ENCODE measurements around the gene SKAP2. TPM values are rescaled to one million over a fixed set of nuclear protein-coding genes. Genes with fewer than 3 reads are reported as not detected.

SKAP2 gene
- total and polyA plus RNA-seq, 2 experiments from 2014 or later: 2.5 to 4.4 TPM

DNA sequence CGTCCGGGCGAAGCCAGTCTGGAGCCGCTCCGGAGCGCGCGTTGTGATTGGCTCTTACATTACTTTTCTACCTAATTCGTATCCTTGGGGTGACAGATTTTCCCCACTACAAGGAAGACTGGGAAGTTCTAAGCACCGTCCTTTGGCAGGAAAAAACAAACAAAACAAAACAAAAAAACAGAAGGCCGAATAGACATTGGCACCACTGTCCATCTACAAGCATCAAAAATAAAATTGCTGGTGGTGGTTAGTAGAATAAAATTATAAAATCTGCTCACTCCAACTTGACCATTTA lies 651 bp upstream of the SKAP2 start:
- peak; percentile 68 for ATAC-seq
- H3K4me1 ChIP-seq (ENCODE audit: insufficient read depth): peaks cover 8% of the 10 kb centered on the region
- H3F3A ChIP-seq (replicated peaks; ENCODE audit: low read depth): no peaks in the 10 kb centered on the region
- DNase-seq (ENCODE audit: low spot score): peak; percentile 80
- peak overlapping the region; percentile 74 for H3K4me2 ChIP-seq
- no peaks in the 10 kb centered on the region for H3K36me3 ChIP-seq (ENCODE audit: insufficient read depth)
- H4K20me1 ChIP-seq (replicated peaks; ENCODE audit: insufficient read depth): peaks cover 9% of the 10 kb centered on the region
- H3K9me3 Mint-ChIP-seq: no peaks in the 10 kb centered on the region; the same call in 2 of the 3 replicates
- peaks cover 3% of the 10 kb centered on the region for H3K27me3 Mint-ChIP-seq (ENCODE audit: insufficient read depth, low read depth, poor library complexity)
- TF ChIP-seq ETS1 (IDR thresholded peaks at IDR 0.05): no peak
- no peak for TF ChIP-seq CTCF (conservative IDR thresholded peaks at IDR 0.05; ENCODE audit: low read depth in 2 of 2)
- no peak for TF ChIP-seq ZNF331 (CRISPR knock-in tag; IDR thresholded peaks at IDR 0.05; ENCODE audit: low read depth)
- no peak for TF ChIP-seq EZH2phosphoT487 (IDR thresholded peaks at IDR 0.05; ENCODE audit: unreplicated experiment)
- TF ChIP-seq, protein P1, sequence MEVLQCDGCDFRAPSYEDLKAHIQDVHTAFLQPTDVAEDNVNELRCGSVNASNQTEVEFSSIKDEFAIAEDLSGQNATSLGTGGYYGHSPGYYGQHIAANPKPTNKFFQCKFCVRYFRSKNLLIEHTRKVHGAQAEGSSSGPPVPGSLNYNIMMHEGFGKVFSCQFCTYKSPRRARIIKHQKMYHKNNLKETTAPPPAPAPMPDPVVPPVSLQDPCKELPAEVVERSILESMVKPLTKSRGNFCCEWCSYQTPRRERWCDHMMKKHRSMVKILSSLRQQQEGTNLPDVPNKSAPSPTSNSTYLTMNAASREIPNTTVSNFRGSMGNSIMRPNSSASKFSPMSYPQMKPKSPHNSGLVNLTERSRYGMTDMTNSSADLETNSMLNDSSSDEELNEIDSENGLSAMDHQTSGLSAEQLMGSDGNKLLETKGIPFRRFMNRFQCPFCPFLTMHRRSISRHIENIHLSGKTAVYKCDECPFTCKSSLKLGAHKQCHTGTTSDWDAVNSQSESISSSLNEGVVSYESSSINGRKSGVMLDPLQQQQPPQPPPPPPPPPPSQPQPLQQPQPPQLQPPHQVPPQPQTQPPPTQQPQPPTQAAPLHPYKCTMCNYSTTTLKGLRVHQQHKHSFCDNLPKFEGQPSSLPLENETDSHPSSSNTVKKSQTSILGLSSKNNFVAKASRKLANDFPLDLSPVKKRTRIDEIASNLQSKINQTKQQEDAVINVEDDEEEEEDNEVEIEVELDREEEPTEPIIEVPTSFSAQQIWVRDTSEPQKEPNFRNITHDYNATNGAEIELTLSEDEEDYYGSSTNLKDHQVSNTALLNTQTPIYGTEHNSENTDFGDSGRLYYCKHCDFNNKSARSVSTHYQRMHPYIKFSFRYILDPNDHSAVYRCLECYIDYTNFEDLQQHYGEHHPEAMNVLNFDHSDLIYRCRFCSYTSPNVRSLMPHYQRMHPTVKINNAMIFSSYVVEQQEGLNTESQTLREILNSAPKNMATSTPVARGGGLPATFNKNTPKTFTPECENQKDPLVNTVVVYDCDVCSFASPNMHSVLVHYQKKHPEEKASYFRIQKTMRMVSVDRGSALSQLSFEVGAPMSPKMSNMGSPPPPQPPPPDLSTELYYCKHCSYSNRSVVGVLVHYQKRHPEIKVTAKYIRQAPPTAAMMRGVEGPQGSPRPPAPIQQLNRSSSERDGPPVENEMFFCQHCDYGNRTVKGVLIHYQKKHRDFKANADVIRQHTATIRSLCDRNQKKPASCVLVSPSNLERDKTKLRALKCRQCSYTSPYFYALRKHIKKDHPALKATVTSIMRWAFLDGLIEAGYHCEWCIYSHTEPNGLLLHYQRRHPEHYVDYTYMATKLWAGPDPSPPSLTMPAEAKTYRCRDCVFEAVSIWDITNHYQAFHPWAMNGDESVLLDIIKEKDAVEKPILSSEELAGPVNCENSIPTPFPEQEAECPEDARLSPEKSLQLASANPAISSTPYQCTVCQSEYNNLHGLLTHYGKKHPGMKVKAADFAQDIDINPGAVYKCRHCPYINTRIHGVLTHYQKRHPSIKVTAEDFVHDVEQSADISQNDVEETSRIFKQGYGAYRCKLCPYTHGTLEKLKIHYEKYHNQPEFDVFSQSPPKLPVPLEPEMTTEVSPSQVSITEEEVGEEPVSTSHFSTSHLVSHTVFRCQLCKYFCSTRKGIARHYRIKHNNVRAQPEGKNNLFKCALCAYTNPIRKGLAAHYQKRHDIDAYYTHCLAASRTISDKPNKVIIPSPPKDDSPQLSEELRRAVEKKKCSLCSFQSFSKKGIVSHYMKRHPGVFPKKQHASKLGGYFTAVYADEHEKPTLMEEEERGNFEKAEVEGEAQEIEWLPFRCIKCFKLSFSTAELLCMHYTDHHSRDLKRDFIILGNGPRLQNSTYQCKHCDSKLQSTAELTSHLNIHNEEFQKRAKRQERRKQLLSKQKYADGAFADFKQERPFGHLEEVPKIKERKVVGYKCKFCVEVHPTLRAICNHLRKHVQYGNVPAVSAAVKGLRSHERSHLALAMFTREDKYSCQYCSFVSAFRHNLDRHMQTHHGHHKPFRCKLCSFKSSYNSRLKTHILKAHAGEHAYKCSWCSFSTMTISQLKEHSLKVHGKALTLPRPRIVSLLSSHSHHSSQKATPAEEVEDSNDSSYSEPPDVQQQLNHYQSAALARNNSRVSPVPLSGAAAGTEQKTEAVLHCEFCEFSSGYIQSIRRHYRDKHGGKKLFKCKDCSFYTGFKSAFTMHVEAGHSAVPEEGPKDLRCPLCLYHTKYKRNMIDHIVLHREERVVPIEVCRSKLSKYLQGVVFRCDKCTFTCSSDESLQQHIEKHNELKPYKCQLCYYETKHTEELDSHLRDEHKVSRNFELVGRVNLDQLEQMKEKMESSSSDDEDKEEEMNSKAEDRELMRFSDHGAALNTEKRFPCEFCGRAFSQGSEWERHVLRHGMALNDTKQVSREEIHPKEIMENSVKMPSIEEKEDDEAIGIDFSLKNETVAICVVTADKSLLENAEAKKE (CRISPR knock-in tag; IDR thresholded peaks at IDR 0.05): no peak
- no peak for TF ChIP-seq POLR2AphosphoS5 (IDR thresholded peaks at IDR 0.05; ENCODE audit: low read depth)
- no peak for TF ChIP-seq CREB1 (CRISPR knock-in tag; IDR thresholded peaks at IDR 0.05; ENCODE audit: low read depth)
- no peak for TF ChIP-seq STAT1 (IDR thresholded peaks at IDR 0.05; ENCODE audit: unreplicated experiment)
- TF ChIP-seq JUNB (IDR thresholded peaks at IDR 0.05; ENCODE audit: unreplicated experiment): no peak
- no peak for TF ChIP-seq NANOG (IDR thresholded peaks at IDR 0.05; ENCODE audit: borderline replicate concordance)
- TF ChIP-seq, protein P2, sequence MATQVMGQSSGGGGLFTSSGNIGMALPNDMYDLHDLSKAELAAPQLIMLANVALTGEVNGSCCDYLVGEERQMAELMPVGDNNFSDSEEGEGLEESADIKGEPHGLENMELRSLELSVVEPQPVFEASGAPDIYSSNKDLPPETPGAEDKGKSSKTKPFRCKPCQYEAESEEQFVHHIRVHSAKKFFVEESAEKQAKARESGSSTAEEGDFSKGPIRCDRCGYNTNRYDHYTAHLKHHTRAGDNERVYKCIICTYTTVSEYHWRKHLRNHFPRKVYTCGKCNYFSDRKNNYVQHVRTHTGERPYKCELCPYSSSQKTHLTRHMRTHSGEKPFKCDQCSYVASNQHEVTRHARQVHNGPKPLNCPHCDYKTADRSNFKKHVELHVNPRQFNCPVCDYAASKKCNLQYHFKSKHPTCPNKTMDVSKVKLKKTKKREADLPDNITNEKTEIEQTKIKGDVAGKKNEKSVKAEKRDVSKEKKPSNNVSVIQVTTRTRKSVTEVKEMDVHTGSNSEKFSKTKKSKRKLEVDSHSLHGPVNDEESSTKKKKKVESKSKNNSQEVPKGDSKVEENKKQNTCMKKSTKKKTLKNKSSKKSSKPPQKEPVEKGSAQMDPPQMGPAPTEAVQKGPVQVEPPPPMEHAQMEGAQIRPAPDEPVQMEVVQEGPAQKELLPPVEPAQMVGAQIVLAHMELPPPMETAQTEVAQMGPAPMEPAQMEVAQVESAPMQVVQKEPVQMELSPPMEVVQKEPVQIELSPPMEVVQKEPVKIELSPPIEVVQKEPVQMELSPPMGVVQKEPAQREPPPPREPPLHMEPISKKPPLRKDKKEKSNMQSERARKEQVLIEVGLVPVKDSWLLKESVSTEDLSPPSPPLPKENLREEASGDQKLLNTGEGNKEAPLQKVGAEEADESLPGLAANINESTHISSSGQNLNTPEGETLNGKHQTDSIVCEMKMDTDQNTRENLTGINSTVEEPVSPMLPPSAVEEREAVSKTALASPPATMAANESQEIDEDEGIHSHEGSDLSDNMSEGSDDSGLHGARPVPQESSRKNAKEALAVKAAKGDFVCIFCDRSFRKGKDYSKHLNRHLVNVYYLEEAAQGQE (IDR thresholded peaks at IDR 0.05; ENCODE audit: unreplicated experiment): no peak
- TF ChIP-seq ZNF114 (CRISPR knock-in tag; IDR thresholded peaks at IDR 0.05): no peak
- no peak for TF ChIP-seq EZH2 (IDR thresholded peaks at IDR 0.05; ENCODE audit: low read depth, unreplicated experiment)
- peaks cover 8% of the 10 kb centered on the region for H3K4me1 Mint-ChIP-seq
- H2AFZ ChIP-seq: peak overlapping the region; percentile 44; the same call in 1 of the 2 replicates
- H3K9me2 ChIP-seq (ENCODE audit: insufficient read depth): no peaks in the 10 kb centered on the region
- H3K27me3 ChIP-seq (ENCODE audit: insufficient read depth): peaks cover 43% of the 10 kb centered on the region
- no peaks in the 10 kb centered on the region for H3K79me2 ChIP-seq (replicated peaks; ENCODE audit: insufficient read depth)
- peak overlapping the region; percentile 58 for H3K4me3 ChIP-seq
- H3K27ac ChIP-seq (ENCODE audit: low read depth): peak overlapping the region; percentile 61
- H3K36me3 Mint-ChIP-seq (ENCODE audit: low read depth): no peaks in the 10 kb centered on the region
- H3K27ac Mint-ChIP-seq: peak overlapping the region; percentile 98
- H3K4me3 Mint-ChIP-seq: peak overlapping the region; percentile 90

Data from GM23338 (cell line).